ENCODE results near the gene DLL4.
A peak's percentile ranks its signal among the peaks of the same experiment; 100 is the strongest.

Gene DLL4

GRCh38 chr15:40911693-40912092 lies 17.4 kb upstream of the DLL4 start:
- Histone ChIP-seq H3K36me3 (ENCODE audit: insufficient read depth, low read length) (no peaks in the 10 kb centered on the region), H3K4me3 (ENCODE audit: low read length) (no peak overlapping the region), H3K27me3 (ENCODE audit: insufficient read depth, low read length) (peaks cover 3% of the 10 kb centered on the region), H3K4me1 (ENCODE audit: insufficient read depth, low read length) (peaks cover 11% of the 10 kb centered on the region), H3K9me3 (ENCODE audit: low read length) (no peaks in the 10 kb centered on the region), H2AFZ (ENCODE audit: low read depth, low read length) (no peak overlapping the region)

GRCh38 chr15:40912478-40912877 lies 16.7 kb upstream of the DLL4 start:
- H2AFZ ChIP-seq (ENCODE audit: low read depth, low read length): no peak overlapping the region
- peaks cover 3% of the 10 kb centered on the region for H3K27me3 ChIP-seq (ENCODE audit: insufficient read depth, low read length)
- no peak overlapping the region for H3K4me3 ChIP-seq (ENCODE audit: low read length)
- H3K9me3 ChIP-seq (ENCODE audit: low read length): no peaks in the 10 kb centered on the region
- H3K36me3 ChIP-seq (ENCODE audit: insufficient read depth, low read length): no peaks in the 10 kb centered on the region
- H3K4me1 ChIP-seq (ENCODE audit: insufficient read depth, low read length): peaks cover 11% of the 10 kb centered on the region

- Histone ChIP-seq H3K27me3 (ENCODE audit: insufficient read depth, low read length) (peaks cover 15% of the 10 kb centered on the region), H3K9me3 (ENCODE audit: low read length) (no peaks in the 10 kb centered on the region), H2AFZ (ENCODE audit: low read depth, low read length) (no peak overlapping the region), H3K36me3 (ENCODE audit: insufficient read depth, low read length) (no peaks in the 10 kb centered on the region), H3K4me3 (ENCODE audit: low read length) (no peak overlapping the region), H3K4me1 (ENCODE audit: insufficient read depth, low read length) (peaks cover 11% of the 10 kb centered on the region)
These were observed 15.1 kb upstream of the DLL4 start for GRCh38 chr15:40914013-40914412.

DNA sequence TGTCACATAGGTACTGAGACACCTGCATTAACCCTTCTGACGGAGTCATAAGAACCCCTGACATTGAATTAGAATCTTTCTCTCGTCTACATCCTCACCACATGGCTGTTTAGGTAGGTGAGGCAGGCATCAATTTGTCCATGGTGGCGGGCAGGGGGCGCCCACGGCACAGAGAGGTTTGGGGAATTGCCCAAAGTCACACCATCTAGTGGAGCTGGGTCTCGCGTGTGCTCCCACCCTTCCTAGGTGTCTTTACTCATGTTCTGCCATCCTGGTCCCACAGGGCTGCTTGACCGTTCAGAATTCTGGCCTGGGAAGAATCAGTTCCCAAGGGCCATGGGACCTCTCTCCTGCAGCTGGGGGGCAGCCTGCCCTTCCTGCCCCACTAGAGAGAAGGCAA lies 14.7 kb upstream of the DLL4 start:
- H3K9me3 ChIP-seq (ENCODE audit: low read length): no peaks in the 10 kb centered on the region
- H3K4me1 ChIP-seq (ENCODE audit: insufficient read depth, low read length): peaks cover 11% of the 10 kb centered on the region
- H3K36me3 ChIP-seq (ENCODE audit: insufficient read depth, low read length): no peaks in the 10 kb centered on the region
- H3K27me3 ChIP-seq (ENCODE audit: insufficient read depth, low read length): peaks cover 16% of the 10 kb centered on the region
- H2AFZ ChIP-seq (ENCODE audit: low read depth, low read length): no peak overlapping the region
- H3K4me3 ChIP-seq (ENCODE audit: low read length): no peak overlapping the region

DNA sequence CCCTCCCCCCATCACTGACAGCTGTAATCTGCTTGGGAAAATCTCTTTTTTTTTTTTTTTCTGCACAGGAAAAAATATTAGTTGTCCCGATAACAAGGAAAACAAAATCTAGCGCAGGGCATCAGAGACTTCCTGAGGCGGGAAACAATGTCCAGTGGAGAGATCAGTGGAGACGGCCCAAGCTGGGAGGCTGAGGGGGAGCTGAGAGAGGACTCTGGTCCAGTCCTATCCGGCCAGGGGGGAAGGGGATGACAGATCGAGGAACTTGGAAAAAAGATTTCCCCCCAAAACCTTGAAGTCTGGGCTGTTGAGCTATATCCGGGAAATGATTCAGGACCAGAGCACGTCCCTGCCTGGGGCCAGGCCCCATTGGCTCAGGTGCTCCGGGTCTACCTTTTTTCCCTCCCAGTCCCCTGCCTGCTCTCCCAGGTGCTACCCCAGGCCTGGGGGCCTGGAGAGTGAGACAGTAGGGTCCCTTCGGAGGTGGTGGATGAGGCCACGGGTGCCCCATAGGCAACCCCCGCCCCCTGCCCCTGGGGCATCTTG lies 14.0 kb upstream of the DLL4 start:
- Histone ChIP-seq H3K27me3 (ENCODE audit: insufficient read depth, low read length) (peaks cover 16% of the 10 kb centered on the region), H2AFZ (ENCODE audit: low read depth, low read length) (no peak overlapping the region), H3K4me1 (ENCODE audit: insufficient read depth, low read length) (peaks cover 11% of the 10 kb centered on the region), H3K36me3 (ENCODE audit: insufficient read depth, low read length) (no peaks in the 10 kb centered on the region), H3K9me3 (ENCODE audit: low read length) (no peaks in the 10 kb centered on the region), H3K4me3 (ENCODE audit: low read length) (no peak overlapping the region)

GRCh38 chr15:40915679-40916078 lies 13.5 kb upstream of the DLL4 start:
- peaks cover 19% of the 10 kb centered on the region for H3K27me3 ChIP-seq (ENCODE audit: insufficient read depth, low read length)
- H3K4me3 ChIP-seq (ENCODE audit: low read length): no peak overlapping the region
- no peaks in the 10 kb centered on the region for H3K9me3 ChIP-seq (ENCODE audit: low read length)
- no peak overlapping the region for H2AFZ ChIP-seq (ENCODE audit: low read depth, low read length)
- peaks cover 8% of the 10 kb centered on the region for H3K4me1 ChIP-seq (ENCODE audit: insufficient read depth, low read length)
- H3K36me3 ChIP-seq (ENCODE audit: insufficient read depth, low read length): no peaks in the 10 kb centered on the region

DNA sequence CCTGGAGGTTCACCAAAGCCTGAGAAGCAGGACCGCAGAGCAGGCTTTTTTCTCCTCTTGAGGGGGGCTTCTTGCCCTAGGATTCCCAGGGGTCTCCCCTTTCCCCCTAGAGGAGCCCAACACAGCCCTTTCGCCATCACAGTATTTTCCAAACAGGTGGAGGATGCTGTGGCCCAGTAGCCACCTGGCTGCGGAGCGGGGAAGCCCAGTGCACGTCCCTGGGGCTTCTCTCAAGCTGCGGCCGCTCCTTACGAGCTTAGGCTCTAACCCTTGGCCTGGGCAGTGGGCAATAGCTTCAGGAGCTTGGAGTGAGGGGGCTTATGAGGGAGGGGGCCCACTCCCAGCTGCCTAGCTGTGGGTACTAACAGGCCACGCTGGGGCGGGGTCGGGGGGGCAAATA lies 11.6 kb upstream of the DLL4 start:
- no peak overlapping the region for H2AFZ ChIP-seq (ENCODE audit: low read depth, low read length)
- peaks cover 33% of the 10 kb centered on the region for H3K27me3 ChIP-seq (ENCODE audit: insufficient read depth, low read length)
- H3K4me1 ChIP-seq (ENCODE audit: insufficient read depth, low read length): no peaks in the 10 kb centered on the region
- no peak overlapping the region for H3K4me3 ChIP-seq (ENCODE audit: low read length)
- H3K36me3 ChIP-seq (ENCODE audit: insufficient read depth, low read length): no peaks in the 10 kb centered on the region
- H3K9me3 ChIP-seq (ENCODE audit: low read length): no peaks in the 10 kb centered on the region

DNA sequence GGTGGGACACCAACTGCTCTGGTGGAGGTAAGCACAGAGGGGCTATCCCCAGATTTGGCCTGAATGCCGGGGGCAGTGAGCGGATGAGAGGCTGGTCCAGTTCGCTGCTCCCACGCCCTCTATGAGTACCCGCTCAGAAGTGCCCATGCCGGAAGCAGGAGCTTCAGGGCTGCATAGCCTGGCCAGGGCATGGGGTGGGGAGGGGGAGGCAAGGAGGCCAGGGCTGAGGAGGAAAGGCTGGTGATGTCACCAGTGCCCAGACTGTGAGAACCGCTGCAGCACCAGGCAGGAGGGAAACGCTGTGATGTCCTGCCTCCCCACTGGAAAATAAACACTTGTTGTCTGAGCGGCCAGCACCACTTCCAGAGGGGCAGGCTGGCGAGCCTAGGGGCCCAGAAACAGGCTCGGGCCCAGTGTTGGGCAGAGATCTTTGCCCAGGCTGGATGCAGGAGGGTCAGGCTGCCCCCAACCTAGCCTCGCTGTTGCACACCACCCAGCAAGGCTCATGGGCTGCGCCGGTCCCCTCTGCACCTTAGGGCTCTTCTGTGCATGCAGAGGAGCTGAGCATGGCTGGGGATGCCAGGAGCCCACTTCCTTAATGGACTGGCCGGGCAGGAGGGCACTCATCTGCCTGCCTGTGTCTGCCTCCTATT lies 10.9 kb upstream of the DLL4 start:
- Histone ChIP-seq H3K36me3 (ENCODE audit: insufficient read depth, low read length) (no peaks in the 10 kb centered on the region), H2AFZ (ENCODE audit: low read depth, low read length) (no peak overlapping the region), H3K4me3 (ENCODE audit: low read length) (no peak overlapping the region), H3K9me3 (ENCODE audit: low read length) (no peaks in the 10 kb centered on the region), H3K27me3 (ENCODE audit: insufficient read depth, low read length) (peaks cover 40% of the 10 kb centered on the region), H3K4me1 (ENCODE audit: insufficient read depth, low read length) (no peaks in the 10 kb centered on the region)

- Histone ChIP-seq H3K4me3 (ENCODE audit: low read length) (no peak overlapping the region), H3K9me3 (ENCODE audit: low read length) (no peaks in the 10 kb centered on the region), H3K27me3 (ENCODE audit: insufficient read depth, low read length) (peaks cover 46% of the 10 kb centered on the region), H3K36me3 (ENCODE audit: insufficient read depth, low read length) (no peaks in the 10 kb centered on the region), H2AFZ (ENCODE audit: low read depth, low read length) (no peak overlapping the region), H3K4me1 (ENCODE audit: insufficient read depth, low read length) (no peaks in the 10 kb centered on the region)
These were observed 10.2 kb upstream of the DLL4 start for GRCh38 chr15:40918799-40919392.

- Histone ChIP-seq H3K4me1 (ENCODE audit: insufficient read depth, low read length) (peaks cover 19% of the 10 kb centered on the region), H3K9me3 (ENCODE audit: low read length) (no peaks in the 10 kb centered on the region), H3K27me3 (ENCODE audit: insufficient read depth, low read length) (peaks cover 72% of the 10 kb centered on the region), H2AFZ (ENCODE audit: low read depth, low read length) (no peak overlapping the region), H3K4me3 (ENCODE audit: low read length) (no peak overlapping the region), H3K36me3 (ENCODE audit: insufficient read depth, low read length) (no peaks in the 10 kb centered on the region)
These were observed 7.1 kb upstream of the DLL4 start for GRCh38 chr15:40921949-40922607.

DNA sequence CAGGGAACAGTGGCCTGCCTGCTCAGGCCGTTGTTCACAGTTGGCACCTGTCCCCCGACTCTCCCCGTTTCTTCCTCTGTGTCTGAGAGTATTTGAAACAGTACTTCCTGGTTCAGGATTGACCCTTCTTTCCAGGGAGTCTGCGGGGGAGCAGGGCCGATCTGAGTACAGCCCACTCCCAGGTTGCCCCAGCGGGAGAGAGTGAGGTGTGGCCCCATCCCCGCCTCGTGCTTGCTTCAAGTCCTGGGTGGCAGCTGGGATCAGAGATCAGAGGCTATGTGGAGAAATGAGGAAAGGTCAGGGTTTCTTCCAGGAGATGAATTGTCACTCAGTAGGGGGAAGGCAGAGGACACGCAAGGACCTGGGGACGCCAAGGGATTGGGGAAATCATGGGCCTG lies 6.5 kb upstream of the DLL4 start:
- H3K27me3 ChIP-seq (ENCODE audit: insufficient read depth, low read length): peaks cover 78% of the 10 kb centered on the region
- no peak overlapping the region for H2AFZ ChIP-seq (ENCODE audit: low read depth, low read length)
- no peaks in the 10 kb centered on the region for H3K36me3 ChIP-seq (ENCODE audit: insufficient read depth, low read length)
- H3K4me1 ChIP-seq (ENCODE audit: insufficient read depth, low read length): peaks cover 22% of the 10 kb centered on the region
- no peak overlapping the region for H3K4me3 ChIP-seq (ENCODE audit: low read length)
- H3K9me3 ChIP-seq (ENCODE audit: low read length): no peaks in the 10 kb centered on the region

DNA sequence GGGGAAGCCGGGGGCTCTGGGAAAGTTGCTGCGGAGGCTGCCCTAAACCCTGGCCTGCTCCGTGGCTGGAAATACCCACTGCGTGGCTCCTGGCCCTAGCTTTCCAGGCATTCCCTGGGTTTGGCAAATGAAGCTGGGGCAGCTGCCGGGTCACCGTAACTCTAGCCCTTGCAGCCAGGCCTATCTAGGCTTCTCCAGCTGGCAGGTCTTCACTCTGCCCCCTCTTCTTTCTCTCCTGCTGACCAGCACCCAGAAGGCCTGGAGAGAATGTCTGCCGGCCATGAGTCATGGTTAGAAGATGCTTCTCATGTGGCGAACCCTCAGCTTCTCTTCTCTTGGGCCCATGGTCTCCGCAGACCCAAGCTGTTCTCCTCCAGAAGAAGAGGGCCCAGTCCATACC lies 5.6 kb upstream of the DLL4 start:
- H3K4me3 ChIP-seq (ENCODE audit: low read length): no peak overlapping the region
- H3K4me1 ChIP-seq (ENCODE audit: insufficient read depth, low read length): peaks cover 29% of the 10 kb centered on the region
- no peak overlapping the region for H2AFZ ChIP-seq (ENCODE audit: low read depth, low read length)
- no peaks in the 10 kb centered on the region for H3K36me3 ChIP-seq (ENCODE audit: insufficient read depth, low read length)
- peaks cover 78% of the 10 kb centered on the region for H3K27me3 ChIP-seq (ENCODE audit: insufficient read depth, low read length)
- no peaks in the 10 kb centered on the region for H3K9me3 ChIP-seq (ENCODE audit: low read length)

DNA sequence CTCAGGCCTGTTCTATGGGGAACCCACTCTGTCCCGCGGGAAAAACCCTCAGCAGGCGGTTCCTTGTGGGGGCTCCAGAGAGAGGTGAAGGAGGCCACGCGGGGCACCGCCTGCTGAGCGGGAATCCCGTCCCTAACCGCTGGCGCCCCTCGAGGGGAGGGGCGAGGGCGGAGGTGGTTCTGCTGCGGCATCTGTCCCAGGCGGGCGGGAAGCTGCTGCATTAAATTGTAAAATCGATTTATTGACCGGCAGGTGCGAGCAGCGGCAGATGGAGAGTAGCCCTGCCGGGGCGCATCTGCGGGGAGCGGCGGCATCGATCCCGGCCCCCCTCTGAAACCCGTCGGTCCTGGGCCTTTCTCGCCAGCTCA lies 3.7 kb upstream of the DLL4 start:
- H2AFZ ChIP-seq (ENCODE audit: low read depth, low read length): no peak overlapping the region
- peaks cover 86% of the 10 kb centered on the region for H3K27me3 ChIP-seq (ENCODE audit: insufficient read depth, low read length)
- peaks cover 47% of the 10 kb centered on the region for H3K4me1 ChIP-seq (ENCODE audit: insufficient read depth, low read length)
- H3K9me3 ChIP-seq (ENCODE audit: low read length): no peaks in the 10 kb centered on the region
- H3K36me3 ChIP-seq (ENCODE audit: insufficient read depth, low read length): no peaks in the 10 kb centered on the region
- peak overlapping the region; percentile 28 for H3K4me3 ChIP-seq (ENCODE audit: low read length)
